Nephron progenitor cell (in vitro differentiated cells): ENCODE measurements around the gene MATN1.

ENCODE experiments used
- DNase-seq: peaks from one replicate; pipeline ENCODE4 v3.0.0; 2021
- H3K27ac Mint-ChIP-seq: 2 replicates; pipeline ENCODE4 v1.8.0; 2021; ENCODE audit warnings: mild to moderate bottlenecking, moderate library complexity, mixed read lengths
- H3K27me3 Mint-ChIP-seq: 2 replicates; pipeline ENCODE4 v1.8.0; 2021; ENCODE audit warnings: mild to moderate bottlenecking, low read depth, mixed read lengths; ENCODE audit not compliant: poor library complexity
- H3K36me3 Mint-ChIP-seq: 2 replicates; pipeline ENCODE4 v1.8.0; 2021; ENCODE audit warnings: low read depth, mixed read lengths
- H3K4me1 Mint-ChIP-seq: 2 replicates; pipeline ENCODE4 v1.8.0; 2021; ENCODE audit warnings: mixed read lengths
- H3K4me3 Mint-ChIP-seq: 2 replicates; pipeline ENCODE4 v1.8.0; 2021; ENCODE audit warnings: mild to moderate bottlenecking, moderate library complexity, mixed read lengths
- H3K9me3 Mint-ChIP-seq: 2 replicates; pipeline ENCODE4 v1.8.0; 2021; ENCODE audit warnings: mild to moderate bottlenecking, moderate library complexity, mixed read lengths
- TF ChIP-seq, protein P1 (sequence below): fragments of 200-600 bp; sonication (generic); IDR thresholded peaks from 2 replicates; pipeline ENCODE4 v1.5.0; 2021; ENCODE audit warnings: antibody characterized with exemption

MATN1 gene

DNA sequence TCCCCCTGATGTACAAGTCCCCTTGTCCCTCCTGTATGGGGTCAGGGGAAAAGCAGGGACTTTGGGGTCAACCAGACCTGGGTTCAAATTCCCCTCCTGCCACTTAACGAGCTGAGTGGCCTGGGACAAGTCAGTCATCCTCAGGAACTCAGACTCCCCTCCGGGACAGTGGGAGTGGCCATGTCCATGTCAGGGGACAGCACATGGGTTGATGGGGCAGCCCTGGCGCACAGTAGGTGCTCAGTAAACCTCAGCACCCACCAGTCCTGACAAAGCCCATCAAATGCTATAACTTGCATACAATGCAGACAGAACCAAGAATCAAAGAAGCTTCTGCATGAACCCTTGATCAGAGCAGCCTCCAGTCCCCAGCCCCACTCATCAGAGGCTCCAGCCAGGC, 30.0 kb downstream of the MATN1 start:
- Mint-ChIP-seq H3K4me3 (no peak overlapping the region), H3K36me3 (no peaks in the 10 kb centered on the region), H3K27ac (no peak overlapping the region), H3K4me1 (peaks cover 69% of the 10 kb centered on the region), H3K9me3 (no peaks in the 10 kb centered on the region), H3K27me3 (peaks cover 13% of the 10 kb centered on the region)
- no peak for DNase-seq
- TF ChIP-seq, protein P1, sequence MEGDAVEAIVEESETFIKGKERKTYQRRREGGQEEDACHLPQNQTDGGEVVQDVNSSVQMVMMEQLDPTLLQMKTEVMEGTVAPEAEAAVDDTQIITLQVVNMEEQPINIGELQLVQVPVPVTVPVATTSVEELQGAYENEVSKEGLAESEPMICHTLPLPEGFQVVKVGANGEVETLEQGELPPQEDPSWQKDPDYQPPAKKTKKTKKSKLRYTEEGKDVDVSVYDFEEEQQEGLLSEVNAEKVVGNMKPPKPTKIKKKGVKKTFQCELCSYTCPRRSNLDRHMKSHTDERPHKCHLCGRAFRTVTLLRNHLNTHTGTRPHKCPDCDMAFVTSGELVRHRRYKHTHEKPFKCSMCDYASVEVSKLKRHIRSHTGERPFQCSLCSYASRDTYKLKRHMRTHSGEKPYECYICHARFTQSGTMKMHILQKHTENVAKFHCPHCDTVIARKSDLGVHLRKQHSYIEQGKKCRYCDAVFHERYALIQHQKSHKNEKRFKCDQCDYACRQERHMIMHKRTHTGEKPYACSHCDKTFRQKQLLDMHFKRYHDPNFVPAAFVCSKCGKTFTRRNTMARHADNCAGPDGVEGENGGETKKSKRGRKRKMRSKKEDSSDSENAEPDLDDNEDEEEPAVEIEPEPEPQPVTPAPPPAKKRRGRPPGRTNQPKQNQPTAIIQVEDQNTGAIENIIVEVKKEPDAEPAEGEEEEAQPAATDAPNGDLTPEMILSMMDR = no peak

DNA sequence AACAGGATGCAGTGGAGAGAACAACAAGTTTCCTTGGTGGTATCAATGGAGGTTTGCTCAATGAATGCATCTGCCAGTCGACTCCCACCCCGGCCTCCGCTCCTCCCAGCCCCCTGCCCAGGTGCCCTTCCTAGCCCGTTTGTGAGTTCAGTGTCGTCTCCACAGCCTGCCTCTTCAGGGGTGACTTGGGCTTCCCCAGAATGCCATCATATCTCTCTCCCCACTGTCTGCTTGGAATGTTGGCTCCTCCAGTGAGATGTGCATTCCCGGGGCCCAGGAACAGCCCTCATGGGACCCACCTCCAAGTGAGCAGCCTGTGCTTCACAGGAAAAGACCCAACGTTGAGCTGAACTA, 30.5 kb downstream of the MATN1 start:
- Mint-ChIP-seq H3K4me1 (peaks cover 69% of the 10 kb centered on the region), H3K36me3 (no peaks in the 10 kb centered on the region), H3K4me3 (no peak overlapping the region), H3K9me3 (no peaks in the 10 kb centered on the region), H3K27me3 (peaks cover 13% of the 10 kb centered on the region), H3K27ac (no peak overlapping the region)
- TF ChIP-seq, protein P1 = no peak
- no peak for DNase-seq

DNA sequence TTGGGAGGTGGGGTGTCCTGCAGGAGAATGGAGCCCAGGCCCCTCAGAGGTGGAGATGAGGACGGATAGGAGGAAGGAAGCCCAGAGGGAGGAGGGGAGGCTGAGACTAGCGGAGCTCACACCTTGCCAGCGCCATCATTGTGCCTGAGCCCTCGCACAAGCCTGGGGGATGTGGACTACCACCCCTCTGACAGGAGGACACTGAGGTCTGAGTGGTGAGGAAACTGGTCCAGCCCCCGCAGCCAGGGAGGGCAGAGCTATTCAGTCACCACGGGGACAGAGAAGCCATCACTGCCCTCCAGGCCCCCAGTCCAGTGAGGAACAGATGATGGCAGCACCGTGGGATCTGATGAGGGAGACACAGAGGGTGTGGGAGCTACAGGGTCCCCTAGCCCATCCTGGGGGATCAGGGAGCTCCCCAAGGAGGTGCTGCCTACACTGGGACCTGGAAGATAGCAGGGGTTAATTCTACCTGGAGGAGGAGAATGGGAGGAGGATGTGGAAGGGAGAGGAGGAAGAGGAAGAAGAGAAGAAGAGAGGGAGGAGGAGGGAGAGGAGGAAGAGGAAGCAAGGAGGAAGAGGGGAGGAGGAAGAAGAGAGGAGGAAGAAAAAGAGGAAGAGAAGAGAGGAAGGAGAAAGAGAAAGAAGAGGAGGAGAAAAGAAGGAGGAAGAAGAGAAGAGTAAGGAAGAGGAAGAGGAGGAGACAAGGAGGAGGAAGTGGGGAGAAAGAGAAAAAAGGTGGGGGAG, 31.0 kb downstream of the MATN1 start:
- peaks cover 17% of the 10 kb centered on the region for H3K27me3 Mint-ChIP-seq
- no peaks in the 10 kb centered on the region for H3K9me3 Mint-ChIP-seq
- H3K36me3 Mint-ChIP-seq = no peaks in the 10 kb centered on the region
- no peak for DNase-seq
- no peak overlapping the region for H3K4me3 Mint-ChIP-seq
- no peak overlapping the region for H3K27ac Mint-ChIP-seq
- H3K4me1 Mint-ChIP-seq = peaks cover 69% of the 10 kb centered on the region
- TF ChIP-seq, protein P1 = no peak

DNA sequence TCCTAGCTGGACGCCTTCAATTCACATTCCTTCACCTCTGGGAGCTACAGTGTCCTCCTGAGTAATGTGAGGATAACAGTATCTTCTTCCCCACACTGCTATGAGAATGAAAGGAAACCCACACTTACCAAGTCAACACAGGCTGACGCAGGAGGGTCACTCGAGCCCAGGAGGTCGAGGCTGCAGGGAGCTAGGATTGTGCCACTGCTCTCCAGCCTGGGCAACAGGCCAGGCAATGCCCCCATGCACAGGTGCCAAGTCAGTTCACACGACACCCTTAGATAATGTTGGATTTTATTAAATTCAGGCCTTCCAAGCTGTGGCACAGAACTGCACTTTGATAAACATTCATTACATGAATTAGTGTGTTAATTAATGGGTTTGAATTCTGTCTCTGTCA, 31.9 kb downstream of the MATN1 start:
- Mint-ChIP-seq H3K9me3 (no peaks in the 10 kb centered on the region), H3K36me3 (no peaks in the 10 kb centered on the region), H3K27ac (no peak overlapping the region), H3K27me3 (peaks cover 26% of the 10 kb centered on the region), H3K4me1 (peaks cover 73% of the 10 kb centered on the region), H3K4me3 (no peak overlapping the region)
- TF ChIP-seq, protein P1 = no peak
- no peak for DNase-seq

DNA sequence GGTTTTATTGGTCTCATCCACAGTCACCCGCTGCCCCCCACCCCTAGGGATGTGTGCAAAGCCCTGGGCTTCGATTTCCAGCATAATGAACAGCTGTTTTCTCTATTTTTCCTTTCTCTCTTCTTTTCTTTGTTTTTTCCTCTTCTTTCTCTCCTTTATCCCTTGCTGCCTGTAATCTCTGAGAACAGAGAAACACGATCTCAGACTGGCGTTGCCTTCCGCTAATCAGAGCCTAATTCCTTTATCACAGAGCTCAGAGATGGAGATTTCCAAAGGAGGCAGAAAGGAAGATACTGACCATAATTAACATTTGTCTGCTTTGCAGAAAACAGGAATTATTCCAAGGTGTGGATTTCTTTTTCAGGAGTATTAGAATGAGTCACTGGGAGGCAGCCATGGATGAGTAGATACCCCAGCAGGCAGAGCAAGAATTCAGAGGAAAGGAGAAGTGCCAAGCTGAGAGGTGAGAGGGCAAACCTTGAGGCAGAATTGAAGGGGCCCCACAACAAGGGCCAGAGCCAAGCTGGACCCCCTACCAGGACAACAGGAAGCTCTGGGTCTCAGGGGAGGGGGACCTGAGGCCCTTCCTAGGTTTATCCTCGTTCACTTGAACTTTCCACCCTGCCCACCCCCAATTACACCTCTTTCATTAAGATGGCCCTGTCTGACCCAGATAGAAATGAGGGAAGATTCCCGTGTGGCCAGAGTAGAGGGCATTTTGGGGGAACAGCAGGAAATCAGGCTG, 33.3 kb downstream of the MATN1 start:
- no peak overlapping the region for H3K4me3 Mint-ChIP-seq
- H3K4me1 Mint-ChIP-seq = peaks cover 84% of the 10 kb centered on the region
- H3K9me3 Mint-ChIP-seq = no peaks in the 10 kb centered on the region
- no peak overlapping the region for H3K27ac Mint-ChIP-seq
- H3K27me3 Mint-ChIP-seq = peaks cover 34% of the 10 kb centered on the region
- no peak for DNase-seq
- TF ChIP-seq, protein P1 = no peak
- H3K36me3 Mint-ChIP-seq = no peaks in the 10 kb centered on the region
